GM12892 (cell line): ENCODE results near the gene ITGA7.

Experiments used
- POLR2A ChIP-seq: IDR thresholded peaks from 2 replicates; pipeline ENCODE4 v1.6.1; 2011; ENCODE audit warnings: low read depth, low read length, control low read depth
- POLR2AphosphoS5 ChIP-seq: IDR thresholded peaks from 2 replicates; pipeline ENCODE4 v1.6.1; 2011; ENCODE audit warnings: low read depth, low read length, control low read depth

DNA sequence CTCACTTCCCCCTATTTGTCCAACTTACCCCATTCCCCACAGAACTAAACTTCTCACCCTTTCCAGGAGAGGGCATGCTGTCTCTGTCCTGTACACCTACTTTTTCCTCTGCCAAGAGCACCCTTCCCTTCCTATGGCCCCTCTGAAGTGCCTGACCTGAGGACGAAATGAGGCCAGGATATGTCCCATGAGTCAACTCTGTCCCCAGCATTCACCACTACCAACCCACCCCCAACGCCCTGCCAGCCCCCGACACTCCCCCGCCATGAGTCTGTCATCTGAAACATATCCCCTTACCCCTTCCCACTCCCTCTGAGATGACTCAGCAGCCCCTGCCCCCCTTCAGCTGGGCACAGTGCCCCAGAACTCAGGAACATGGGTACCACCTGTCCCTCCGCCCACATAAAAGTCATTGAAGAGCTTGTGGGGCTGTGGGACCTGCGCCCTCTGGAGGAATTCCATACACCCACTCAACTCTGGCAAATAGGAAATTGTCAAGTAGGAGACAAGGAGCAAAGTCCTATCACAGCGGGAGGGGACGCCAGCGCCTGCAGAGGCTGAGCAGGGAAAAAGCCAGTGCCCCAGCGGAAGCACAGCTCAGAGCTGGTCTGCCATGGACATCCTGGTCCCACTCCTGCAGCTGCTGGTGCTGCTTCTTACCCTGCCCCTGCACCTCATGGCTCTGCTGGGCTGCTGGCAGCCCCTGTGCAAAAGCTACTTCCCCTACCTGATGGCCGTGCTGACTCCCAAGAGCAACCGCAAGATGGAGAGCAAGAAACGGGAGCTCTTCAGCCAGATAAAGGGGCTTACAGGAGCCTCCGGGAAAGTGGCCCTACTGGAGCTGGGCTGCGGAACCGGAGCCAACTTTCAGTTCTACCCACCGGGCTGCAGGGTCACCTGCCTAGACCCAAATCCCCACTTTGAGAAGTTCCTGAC is 26.3 kb downstream of the ITGA7 start:
- TF ChIP-seq POLR2A (no peak), POLR2AphosphoS5 (no peak)
